ENCODE data around the gene BIN1.

DNA sequence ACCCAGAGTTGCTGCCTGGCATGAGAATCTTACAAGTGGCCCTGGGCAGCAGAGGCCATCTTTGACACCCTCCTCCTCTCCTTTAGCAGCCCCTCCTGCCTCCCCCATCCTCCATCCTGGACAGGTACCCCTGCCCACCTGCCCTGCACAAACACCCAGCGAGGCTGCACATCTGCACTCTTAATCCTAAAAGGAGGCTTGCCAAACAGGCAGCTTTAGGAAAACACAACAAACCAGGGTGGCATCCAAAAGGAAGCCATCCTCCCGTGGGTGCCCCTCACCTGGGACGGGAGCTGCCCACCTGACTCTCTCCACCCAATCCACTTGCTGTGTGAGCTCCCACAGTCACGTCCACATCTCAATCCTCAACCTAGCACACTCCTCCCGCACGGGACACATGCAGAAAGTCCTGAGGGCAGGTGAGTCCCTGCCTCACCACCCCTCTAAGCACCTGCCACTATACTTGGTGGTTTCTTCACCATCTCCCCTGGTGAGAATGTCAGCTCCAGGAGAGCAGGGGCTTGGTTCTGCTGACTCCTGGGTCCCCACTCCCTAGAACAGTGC lies 5.8 kb downstream of the BIN1 start:
- TF ChIP-seq, protein P1, sequence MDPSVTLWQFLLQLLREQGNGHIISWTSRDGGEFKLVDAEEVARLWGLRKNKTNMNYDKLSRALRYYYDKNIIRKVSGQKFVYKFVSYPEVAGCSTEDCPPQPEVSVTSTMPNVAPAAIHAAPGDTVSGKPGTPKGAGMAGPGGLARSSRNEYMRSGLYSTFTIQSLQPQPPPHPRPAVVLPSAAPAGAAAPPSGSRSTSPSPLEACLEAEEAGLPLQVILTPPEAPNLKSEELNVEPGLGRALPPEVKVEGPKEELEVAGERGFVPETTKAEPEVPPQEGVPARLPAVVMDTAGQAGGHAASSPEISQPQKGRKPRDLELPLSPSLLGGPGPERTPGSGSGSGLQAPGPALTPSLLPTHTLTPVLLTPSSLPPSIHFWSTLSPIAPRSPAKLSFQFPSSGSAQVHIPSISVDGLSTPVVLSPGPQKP (IDR thresholded peaks at IDR 0.05; ENCODE audit: borderline replicate concordance, low read depth, low read length) = no peak
- TF ChIP-seq POLR2A (IDR thresholded peaks at IDR 0.05; ENCODE audit: low read depth, low read length) = no peak
- no peak for TF ChIP-seq CTCF (conservative IDR thresholded peaks at IDR 0.05; ENCODE audit: low read depth, low read length)
- no peak for TF ChIP-seq USF2 (IDR thresholded peaks at IDR 0.05; ENCODE audit: low read depth, low read length)
- TF ChIP-seq MAZ (IDR thresholded peaks at IDR 0.05; ENCODE audit: borderline replicate concordance, low read depth, low read length) = no peak
- no peak for TF ChIP-seq MXI1 (IDR thresholded peaks at IDR 0.05; ENCODE audit: borderline replicate concordance, low read depth, low read length)
- TF ChIP-seq SMC3 (IDR thresholded peaks at IDR 0.05; ENCODE audit: low read depth, low read length) = no peak
- no peak for TF ChIP-seq RCOR1 (IDR thresholded peaks at IDR 0.05; ENCODE audit: insufficient replicate concordance, low read length)
- TF ChIP-seq RAD21 (IDR thresholded peaks at IDR 0.05; ENCODE audit: low read length) = no peak
- no peak for TF ChIP-seq RFX5 (IDR thresholded peaks at IDR 0.05; ENCODE audit: low read depth, low read length)
- TF ChIP-seq MAFK (IDR thresholded peaks at IDR 0.05; ENCODE audit: low read depth, low read length) = no peak
- TF ChIP-seq FOS (IDR thresholded peaks at IDR 0.05; ENCODE audit: low read depth, low read length) = no peak
- TF ChIP-seq CEBPB (IDR thresholded peaks at IDR 0.05; ENCODE audit: low read depth, low read length) = no peak

Measured in IMR-90 (cell line).